GM12873 (cell line): Measurements from ENCODE around the gene PPP5C.

Experiments used
- CTCF ChIP-seq: IDR thresholded peaks from 2 replicates; pipeline ENCODE4 v1.5.1; 2012; ENCODE audit warnings: low read depth, mild to moderate bottlenecking, moderate library complexity, low read length, control low read depth; ENCODE audit not compliant: insufficient read depth; ENCODE audit errors: missing control alignments

The PPP5C gene

DNA sequence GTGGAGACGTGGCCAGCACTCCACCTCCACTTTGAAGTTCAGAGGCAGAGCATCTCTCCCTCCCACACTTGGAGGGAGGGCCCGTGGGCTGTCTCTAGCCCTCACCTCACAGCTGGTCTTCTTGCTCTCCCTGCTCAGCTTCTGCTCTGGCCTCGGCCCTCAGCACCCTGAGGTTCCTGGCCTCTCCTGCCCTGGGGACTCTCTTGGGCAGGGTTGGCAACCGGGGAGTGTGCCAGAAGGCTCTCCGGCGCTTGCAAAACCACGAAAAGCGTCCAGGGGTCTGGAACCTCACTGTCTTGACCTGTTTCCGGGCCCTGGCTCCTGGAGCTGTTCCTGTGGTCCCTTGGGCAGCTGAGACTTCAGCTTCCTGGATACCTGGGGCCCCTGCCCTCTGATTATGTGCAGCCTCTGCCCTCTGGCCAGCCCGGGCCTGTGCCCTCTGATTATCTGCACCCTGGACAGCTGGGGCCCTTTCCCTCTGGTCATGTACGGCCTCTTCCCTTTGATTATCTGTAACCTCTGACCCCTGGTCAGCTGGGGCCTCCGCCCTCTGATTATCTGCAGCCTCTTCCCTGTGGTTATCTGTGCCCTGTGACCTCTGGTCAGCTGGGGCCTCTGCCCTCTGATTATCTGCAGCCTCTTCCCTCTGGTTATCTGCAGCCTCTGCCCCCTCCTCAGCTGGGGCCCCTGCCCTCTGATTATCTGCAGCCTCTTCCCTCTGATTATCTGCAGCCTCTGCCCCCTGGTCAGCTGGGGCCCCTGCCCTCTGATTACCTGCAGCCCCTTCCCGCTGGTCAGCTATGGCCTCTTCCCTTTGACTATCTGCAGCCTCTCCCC is 64.4 kb downstream of the PPP5C start:
- TF ChIP-seq CTCF, result no peak

GRCh38 chr19:46411925-46412649 is 65.2 kb downstream of the PPP5C start:
- no peak for TF ChIP-seq CTCF

DNA sequence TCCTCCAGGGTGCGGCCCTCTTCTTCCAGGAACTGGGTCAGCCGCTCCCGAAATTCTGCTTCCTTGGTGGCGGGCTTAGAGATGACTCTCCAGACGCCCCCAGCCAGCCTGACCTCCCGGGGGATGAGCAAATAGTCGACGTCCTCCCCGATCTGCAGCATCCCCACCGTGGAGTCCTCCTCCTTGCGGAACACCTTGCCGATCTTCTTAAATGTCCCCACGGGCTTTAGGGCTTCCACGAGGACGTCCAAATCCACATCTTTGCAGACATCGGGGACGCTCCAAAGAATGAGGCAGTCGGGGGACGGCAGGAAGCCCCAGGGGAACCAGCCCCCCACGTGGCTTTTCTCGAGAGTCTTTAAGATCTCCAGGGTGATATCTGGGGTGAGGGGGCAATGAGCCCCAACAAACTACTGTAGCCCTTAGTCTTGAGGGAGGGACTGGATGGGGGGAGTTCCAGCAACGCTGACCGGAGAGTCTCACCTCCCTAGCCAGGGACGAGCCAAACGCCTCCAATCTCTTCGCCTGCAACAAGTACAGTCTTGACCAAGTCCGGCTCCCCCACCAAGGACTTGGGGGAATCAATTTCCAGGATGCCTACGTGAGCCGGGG is 65.9 kb downstream of the PPP5C start:
- no peak for TF ChIP-seq CTCF

GRCh38 chr19:46413262-46414031 is 66.6 kb downstream of the PPP5C start, which contains the start of gene CCDC8:
TSS of gene CCDC8 (minus strand) at chr19:46413564. CDS start at chr19:46412810, 754 bp downstream.
- no peak for TF ChIP-seq CTCF

DNA sequence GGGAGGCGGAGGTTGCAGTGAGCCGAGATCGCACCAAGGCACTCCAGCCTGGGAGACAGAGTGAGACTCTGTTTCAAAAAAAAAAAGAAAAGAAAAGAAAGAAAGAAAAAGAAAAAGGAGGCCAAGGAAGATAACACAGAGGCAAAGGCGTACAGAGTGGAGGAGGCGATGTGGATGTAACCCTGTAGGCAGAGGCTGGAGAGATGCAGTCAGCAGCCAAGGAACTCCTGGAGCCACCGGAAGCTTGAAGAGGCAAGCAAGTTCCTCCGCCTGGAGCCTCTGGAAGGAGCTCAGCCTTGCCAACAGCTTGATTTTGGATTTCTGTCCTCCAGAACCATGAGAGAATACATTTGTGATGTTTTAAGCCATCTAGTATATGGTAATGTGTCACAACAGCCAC is 73.2 kb downstream of the PPP5C start:
- TF ChIP-seq CTCF, result no peak

GRCh38 chr19:46422344-46422743 is 75.5 kb downstream of the PPP5C start:
- no peak for TF ChIP-seq CTCF
